H1 (cell line): Measurements from ENCODE around the gene GADD45B. TPM values are rescaled to one million over a fixed set of nuclear protein-coding genes. Genes with fewer than 3 reads are reported as not detected.

Source experiments
- CTCF ChIA-PET: fragments of 300-600 bp; sonication (Branson Sonifier 250); formaldehyde crosslinking; loops from one replicate; lab custom pipeline; 2021; ENCODE audit not compliant: partially characterized antibody; lab: Charles Lee
- POLR2A ChIA-PET: fragments of 300-600 bp; sonication (Branson Sonifier 250); formaldehyde crosslinking; loops from one replicate; lab custom pipeline; 2021; ENCODE audit warnings: inconsistent platforms; ENCODE audit not compliant: partially characterized antibody; lab: Charles Lee
- DNase-seq, 2 experiments: peaks; one replicate each; pipeline versions ENCODE4 v3.0.0 to v3.0.0-alpha.2; 2010 to 2022; ENCODE audit warnings: low spot score in 2 of 2, low read depth in 1 of 2, mixed read lengths in 1 of 2
- FAIRE-seq: peaks from 2 replicates; lab custom pipeline; 2011; peaks lifted over from hg19 to GRCh38; lab: Jason Lieb, UNC
- H2AFZ ChIP-seq: 2 replicates; pipeline ENCODE4 v1.8.1; 2012; ENCODE audit warnings: low read length, inconsistent platforms
- H2AK5ac ChIP-seq: 2 replicates; pipeline ENCODE4 v1.6.1; 2013; ENCODE audit warnings: low read depth, low read length
- H2BK120ac ChIP-seq: replicated peaks from 2 replicates; pipeline ENCODE3; 2013; ENCODE audit warnings: low read depth, low read length, inconsistent platforms
- H2BK12ac ChIP-seq: 2 replicates; pipeline ENCODE4 v1.6.1; 2013; ENCODE audit warnings: low read depth, low read length
- H2BK15ac ChIP-seq: 2 replicates; pipeline ENCODE4 v1.6.1; 2013; ENCODE audit warnings: low read length
- H2BK20ac ChIP-seq: 2 replicates; pipeline ENCODE4 v1.6.1; 2013; ENCODE audit warnings: low read length
- H2BK5ac ChIP-seq: 2 replicates; pipeline ENCODE4 v1.6.1; 2013; ENCODE audit warnings: low read depth, low read length
- H3K14ac ChIP-seq: 2 replicates; pipeline ENCODE4 v1.6.1; 2013; ENCODE audit warnings: inconsistent platforms; ENCODE audit not compliant: insufficient read length
- H3K18ac ChIP-seq: 2 replicates; pipeline ENCODE4 v1.6.1; 2013; ENCODE audit warnings: low read length; ENCODE audit errors: extremely low read depth
- H3K23ac ChIP-seq: 2 replicates; pipeline ENCODE4 v1.6.1; 2013; ENCODE audit warnings: inconsistent platforms; ENCODE audit not compliant: insufficient read length
- H3K23me2 ChIP-seq: 2 replicates; pipeline ENCODE4 v1.6.1; 2013; ENCODE audit warnings: low read depth, low read length
- H3K27ac ChIP-seq: 2 replicates; pipeline ENCODE4 v1.6.1; 2011; ENCODE audit warnings: low read depth, low read length, inconsistent platforms
- H3K27me3 ChIP-seq, 4 experiments: replicated peaks in 1 of 4; 1 replicate in 1 of 4; 2 replicates in 3 of 4; pipeline versions ENCODE4 v1.6.1 to v1.8.1; 2011 to 2013; ENCODE audit warnings: low read length in 3 of 4, mild to moderate bottlenecking in 3 of 4, inconsistent platforms in 2 of 4, mixed read lengths in 2 of 4, moderate library complexity in 1 of 4; ENCODE audit not compliant: control insufficient read depth in 3 of 4, insufficient read depth in 3 of 4; ENCODE audit errors: extremely low read depth in 1 of 4
- H3K36me3 ChIP-seq, 4 experiments: 2 replicates each; pipeline versions ENCODE4 v1.6.1 to v1.8.1; 2011 to 2013; ENCODE audit warnings: mild to moderate bottlenecking in 4 of 4, low read length in 3 of 4, moderate library complexity in 2 of 4, control low read depth in 1 of 4, inconsistent platforms in 1 of 4; ENCODE audit not compliant: insufficient read depth in 4 of 4, control insufficient read depth in 2 of 4
- H3K4ac ChIP-seq: replicated peaks from 2 replicates; pipeline ENCODE3; 2013; ENCODE audit warnings: low read length, low read depth, mixed read lengths, inconsistent platforms; ENCODE audit not compliant: insufficient read length
- H3K4me1 ChIP-seq, 4 experiments: replicated peaks in 1 of 4; 1 replicate in 1 of 4; 2 replicates in 3 of 4; pipeline versions ENCODE4 v1.6.1 to v1.8.1; 2011 to 2013; ENCODE audit warnings: low read length in 3 of 4, inconsistent platforms in 2 of 4, mixed read lengths in 1 of 4; ENCODE audit not compliant: insufficient read depth in 4 of 4, control insufficient read depth in 3 of 4
- H3K4me2 ChIP-seq, 2 experiments: 2 replicates each; pipeline versions ENCODE4 v1.6.1 to v1.8.1; 2011 to 2013; ENCODE audit warnings: low read depth in 2 of 2, low read length in 2 of 2, control low read depth in 1 of 2, inconsistent platforms in 1 of 2, mild to moderate bottlenecking in 1 of 2; ENCODE audit not compliant: insufficient read depth in 1 of 2
- H3K4me3 ChIP-seq, 4 experiments: fragments of 200-600, 300-600 bp in 1 of 4; sonication (generic), shearing (Covaris generic), sonication (Bioruptor Twin) in 1 of 4; 2 replicates each; pipeline versions ENCODE4 v1.5.1 to v1.8.1; 2011 to 2016; ENCODE audit warnings: low read length in 4 of 4, low read depth in 3 of 4, control low read depth in 2 of 4, inconsistent platforms in 2 of 4, mild to moderate bottlenecking in 2 of 4, mixed read lengths in 1 of 4, moderate library complexity in 1 of 4; ENCODE audit not compliant: insufficient read depth in 2 of 4; ENCODE audit errors: extremely low read depth in 1 of 4
- H3K56ac ChIP-seq: replicated peaks from 2 replicates; pipeline ENCODE3; 2013; ENCODE audit warnings: low read depth, mild to moderate bottlenecking, mixed read lengths, low read length, inconsistent platforms; ENCODE audit not compliant: insufficient read length
- H3K79me1 ChIP-seq: 2 replicates; pipeline ENCODE4 v1.6.1; 2013; ENCODE audit warnings: low read depth, low read length, control low read depth
- H3K79me2 ChIP-seq, 2 experiments: 2 replicates each; pipeline versions ENCODE4 v1.6.1 to v1.8.1; 2012 to 2013; ENCODE audit warnings: low read length in 2 of 2, mild to moderate bottlenecking in 2 of 2, inconsistent platforms in 1 of 2; ENCODE audit not compliant: insufficient read depth in 2 of 2, control insufficient read depth in 1 of 2
- H3K9ac ChIP-seq, 4 experiments: replicated peaks in 1 of 4; 1 replicate in 1 of 4; 2 replicates in 3 of 4; pipeline versions ENCODE4 v1.6.1 to v1.8.1; 2011 to 2013; ENCODE audit warnings: low read depth in 3 of 4, low read length in 3 of 4, control low read depth in 2 of 4, mild to moderate bottlenecking in 2 of 4, moderate library complexity in 2 of 4, inconsistent platforms in 1 of 4; ENCODE audit errors: extremely low read depth in 1 of 4
- H3K9me3 ChIP-seq, 2 experiments: 2 replicates each; pipeline versions ENCODE4 v1.6.1 to v1.8.1; 2012 to 2013; ENCODE audit warnings: mild to moderate bottlenecking in 2 of 2, moderate library complexity in 2 of 2, control low read depth in 1 of 2, inconsistent platforms in 1 of 2, low read depth in 1 of 2, low read length in 1 of 2, mixed read lengths in 1 of 2; ENCODE audit not compliant: insufficient read depth in 2 of 2
- H4K20me1 ChIP-seq, 2 experiments: replicated peaks in 1 of 2; 2 replicates each; pipeline versions ENCODE3 to v1.8.1; 2011 to 2013; ENCODE audit warnings: inconsistent platforms in 2 of 2, low read length in 2 of 2, mild to moderate bottlenecking in 1 of 2; ENCODE audit not compliant: insufficient read depth in 2 of 2, control insufficient read depth in 1 of 2
- H4K5ac ChIP-seq: 2 replicates; pipeline ENCODE4 v1.6.1; 2013; ENCODE audit warnings: low read length, low read depth, mixed read lengths, inconsistent platforms; ENCODE audit not compliant: insufficient read length
- H4K8ac ChIP-seq: 2 replicates; pipeline ENCODE4 v1.8.0; 2013; ENCODE audit warnings: mild to moderate bottlenecking, moderate library complexity, low read length, inconsistent platforms; ENCODE audit not compliant: insufficient read depth; ENCODE audit errors: extremely low read depth
- H4K91ac ChIP-seq: replicated peaks from 2 replicates; pipeline ENCODE3; 2013; ENCODE audit warnings: low read length, mixed read lengths, inconsistent platforms; ENCODE audit not compliant: insufficient read length
- CBX5 ChIP-seq: fragments of 300-800, 300-1000 bp; sonication (generic); IDR thresholded peaks from 2 replicates; pipeline ENCODE4 v1.7.1; 2016; ENCODE audit warnings: antibody characterized with exemption, low read length, low read depth
- CREB1 ChIP-seq: IDR thresholded peaks from 2 replicates; pipeline ENCODE4 v1.6.1; 2012; ENCODE audit warnings: inconsistent platforms
- GTF2F1 ChIP-seq: IDR thresholded peaks from 2 replicates; pipeline ENCODE4 v1.6.1; 2012; ENCODE audit warnings: low read depth, low read length, improper control_type of control experiment, borderline replicate concordance
- HDAC2 ChIP-seq, 2 experiments: fragments of 300-600 bp in 1 of 2; sonication (generic) in 1 of 2; IDR thresholded peaks; 2 replicates each; pipeline ENCODE4 v1.6.1; 2011 to 2012; ENCODE audit warnings: low read depth in 2 of 2, low read length in 2 of 2, mild to moderate bottlenecking in 2 of 2, moderate library complexity in 2 of 2, borderline replicate concordance in 1 of 2, inconsistent platforms in 1 of 2
- KDM5A ChIP-seq: fragments of 200-600 bp; IDR thresholded peaks from 2 replicates; pipeline ENCODE4 v1.7.1; 2012; ENCODE audit warnings: mild to moderate bottlenecking, low read length, inconsistent platforms, mixed read lengths
- POLR2AphosphoS5 ChIP-seq: IDR thresholded peaks from 2 replicates; pipeline ENCODE4 v1.6.1; 2011; ENCODE audit warnings: low read depth, low read length
- RAD21 ChIP-seq, 2 experiments: IDR thresholded peaks in 1 of 2; conservative IDR thresholded peaks in 1 of 2; 2 replicates each; pipeline ENCODE4 v1.6.1; 2011; ENCODE audit warnings: low read depth in 2 of 2, low read length in 2 of 2, improper control_type of control experiment in 1 of 2, inconsistent platforms in 1 of 2, mild to moderate bottlenecking in 1 of 2, moderate library complexity in 1 of 2
- SP1 ChIP-seq: IDR thresholded peaks from 2 replicates; pipeline ENCODE4 v1.6.1; 2011; ENCODE audit warnings: low read depth, low read length
- SP4 ChIP-seq: IDR thresholded peaks from 2 replicates; pipeline ENCODE4 v1.6.1; 2012; ENCODE audit warnings: low read length, inconsistent platforms
- TBP ChIP-seq: IDR thresholded peaks from 2 replicates; pipeline ENCODE4 v1.6.1; 2011; ENCODE audit warnings: low read depth, low read length, improper control_type of control experiment
- TEAD4 ChIP-seq: IDR thresholded peaks from 2 replicates; pipeline ENCODE4 v1.6.1; 2012; ENCODE audit warnings: low read depth, low read length, inconsistent platforms, mixed read lengths
- WGBS, 2 experiments: shearing (Covaris generic) in 1 of 2; methylation state at CpG; one replicate each; pipeline versions ENCODE4 v1.1.6 to v1.1.7; 2013 to 2015; ENCODE audit warnings: low lambda C conversion rate in 2 of 2, mixed read lengths in 2 of 2, inconsistent platforms in 1 of 2, low coverage in 1 of 2, missing lambda C conversion rate in 1 of 2; ENCODE audit not compliant: insufficient replicate concordance in 2 of 2, insufficient coverage in 1 of 2, insufficient read length in 1 of 2; ENCODE audit errors: extremely low coverage in 1 of 2, missing lambda C conversion rate in 1 of 2; 5-methylcytosine and 5-hydroxymethylcytosine counted together
- polyA plus RNA-seq, 7 experiments: library from polyadenylated mRNA; depleted of rRNA in 3 of 7; stranded (reverse) in 5 of 7; unstranded in 2 of 7; fragments of >200 nt in 5 of 7; fragments of 200-250 nt in 2 of 7; gene quantifications; 1 replicate in 5 of 7; 2 replicates in 1 of 7; 4 replicates in 1 of 7; pipeline versions ENCODE4 v1.2.1 to v1.2.3, GENCODE V29; 2011 to 2013; ENCODE audit warnings: missing spikeins in 2 of 7, mixed read lengths in 2 of 7
- total RNA-seq: library from RNA; stranded (reverse); fragmentation: NEBNext Ultra II Directional; extraction: Animal tissue kit (Norgen Biotek cat#: 25700); gene quantifications from 2 replicates; pipeline ENCODE4 v1.2.1, GENCODE V29; 2021
- TF ChIP-seq, protein P1 (sequence below): IDR thresholded peaks from 2 replicates; pipeline ENCODE4 v1.6.1; 2012; ENCODE audit warnings: inconsistent platforms
- TF ChIP-seq, protein P2 (sequence below): IDR thresholded peaks from 2 replicates; pipeline ENCODE4 v1.6.1; 2011; ENCODE audit warnings: low read depth, mild to moderate bottlenecking, low read length; ENCODE audit not compliant: insufficient read depth

GADD45B gene
- total and polyA plus RNA-seq, 2 of the 8 experiments (the other 6 are each of a cell fraction or from before 2014, with no cell fraction given), result 7.4 to 11.4 TPM

DNA sequence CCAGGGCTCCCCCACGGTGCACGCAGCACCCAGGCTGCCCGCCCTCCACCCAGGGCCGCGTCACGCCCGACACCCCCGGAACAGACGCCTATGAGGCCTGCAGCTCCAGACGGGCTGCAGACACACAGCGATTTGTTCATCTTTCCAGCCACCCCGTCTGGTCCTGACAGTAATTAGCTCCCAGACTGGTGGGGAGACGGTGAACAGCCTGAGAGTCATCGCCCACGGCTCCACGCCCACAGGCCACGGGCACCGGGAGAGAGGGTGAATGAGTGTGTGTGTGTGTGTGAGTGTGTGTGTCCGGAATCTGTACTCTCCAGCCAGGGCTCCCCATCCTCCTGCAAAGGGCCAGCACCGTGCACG, 18.1 kb downstream of the GADD45B start:
- no peak overlapping the region for H3K4ac ChIP-seq
- peak overlapping the region in 1 of 4 experiments; percentile 64; a peak in 2 of 8 replicates for H3K4me3 ChIP-seq
- H2BK20ac ChIP-seq, result no peak overlapping the region
- no peak overlapping the region for H3K18ac ChIP-seq
- H4K20me1 ChIP-seq, result peaks cover 2 to 3% of the 10 kb centered on the region in 2 experiments
- H2AK5ac ChIP-seq, result 0 out of 2 replicates have a peak overlapping the region, but pooled peaks have one; percentile 57
- peaks cover 9 to 45% (median 29%) of the 10 kb centered on the region in 4 experiments for H3K27me3 ChIP-seq
- H4K91ac ChIP-seq, result no peak overlapping the region
- CTCF ChIA-PET, result interaction anchor here (1.1 to 2.5 kb wide), 2 partner anchors 36 to 120 kb away, joined by 3 to 8 read pairs; no protein-coding TSS in a partner anchor
- no peak overlapping the region for H3K27ac ChIP-seq
- no peak overlapping the region for H4K5ac ChIP-seq
- H3K79me1 ChIP-seq, result no peaks in the 10 kb centered on the region
- H3K9ac ChIP-seq, result no peak overlapping the region
- no peak overlapping the region for H3K56ac ChIP-seq
- H3K79me2 ChIP-seq, result no peaks in the 10 kb centered on the region
- 90% methylated on average over 21 of the region's 21 CpGs; no CpG with 5 or more reads in 1 of the 2 experiments for WGBS, 2 experiments
- H3K23me2 ChIP-seq, result peaks cover 8% of the 10 kb centered on the region; the same call in 1 of the 2 replicates
- H2AFZ ChIP-seq, result no peak overlapping the region
- H3K23ac ChIP-seq, result no peak overlapping the region
- H3K4me2 ChIP-seq, result peak overlapping the region; percentile 44 to 89; a peak in 2 of 4 replicates
- no peak for DNase-seq
- H2BK120ac ChIP-seq, result no peak overlapping the region
- no peak overlapping the region for H3K14ac ChIP-seq
- FAIRE-seq, result no peak
- H3K9me3 ChIP-seq, result no peaks in the 10 kb centered on the region
- H4K8ac ChIP-seq, result no peak overlapping the region
- H2BK5ac ChIP-seq, result 0 out of 2 replicates have a peak overlapping the region, but pooled peaks have one; percentile 9
- POLR2A ChIA-PET, result interaction anchor here (0.7 to 16.3 kb wide), 4 partner anchors 9 to 85 kb away, joined by 3 to 216 read pairs (median 4); partner anchors contain the start of gene GADD45B
- peaks cover 3 to 21% (median 14%) of the 10 kb centered on the region in 4 experiments for H3K4me1 ChIP-seq
- 0 out of 2 replicates have a peak overlapping the region, but pooled peaks have one; percentile 76 for H2BK12ac ChIP-seq
- no peaks in the 10 kb centered on the region for H3K36me3 ChIP-seq
- no peak overlapping the region for H2BK15ac ChIP-seq
- TF ChIP-seq CREB1, result no peak
- no peak for TF ChIP-seq KDM5A
- no peak for TF ChIP-seq SP4
- no peak for TF ChIP-seq HDAC2 (IDR thresholded peaks at IDR 0.05; ENCODE audit: borderline replicate concordance in 1 of 2, low read depth in 2 of 2, low read length in 2 of 2)
- TF ChIP-seq POLR2AphosphoS5, result no peak
- TF ChIP-seq, protein P1, sequence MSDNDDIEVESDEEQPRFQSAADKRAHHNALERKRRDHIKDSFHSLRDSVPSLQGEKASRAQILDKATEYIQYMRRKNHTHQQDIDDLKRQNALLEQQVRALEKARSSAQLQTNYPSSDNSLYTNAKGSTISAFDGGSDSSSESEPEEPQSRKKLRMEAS, result no peak
- TF ChIP-seq, protein P2, sequence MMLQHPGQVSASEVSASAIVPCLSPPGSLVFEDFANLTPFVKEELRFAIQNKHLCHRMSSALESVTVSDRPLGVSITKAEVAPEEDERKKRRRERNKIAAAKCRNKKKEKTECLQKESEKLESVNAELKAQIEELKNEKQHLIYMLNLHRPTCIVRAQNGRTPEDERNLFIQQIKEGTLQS, result no peak
- no peak for TF ChIP-seq CBX5
- TF ChIP-seq GTF2F1, result no peak
- no peak for TF ChIP-seq SP1
- TF ChIP-seq TBP, result no peak
- no peak for TF ChIP-seq RAD21 (IDR thresholded peaks at IDR 0.05 in 1 of 2, conservative IDR thresholded peaks at IDR 0.05 in 1 of 2; ENCODE audit: low read depth in 2 of 2, low read length in 2 of 2)
- TF ChIP-seq TEAD4, result no peak
